IPS DF 6.9 (cell line): ENCODE measurements around the gene HARS2.

Source experiments
- DNase-seq: peaks from one replicate; pipeline ENCODE4 v3.0.0-alpha.2; 2013; ENCODE audit warnings: low read depth, low spot score
- H3K27ac ChIP-seq: one replicate; pipeline ENCODE4 v1.5.1; 2013; ENCODE audit warnings: low read length, control low read depth
- H3K27me3 ChIP-seq: 2 replicates; pipeline ENCODE4 v1.6.1; 2013; ENCODE audit warnings: mild to moderate bottlenecking, low read length; ENCODE audit not compliant: control insufficient read depth, insufficient read depth
- H3K36me3 ChIP-seq: 2 replicates; pipeline ENCODE4 v1.6.1; 2013; ENCODE audit warnings: low read length; ENCODE audit not compliant: control insufficient read depth, insufficient read depth
- H3K4me1 ChIP-seq: 2 replicates; pipeline ENCODE4 v1.6.1; 2013; ENCODE audit warnings: low read length; ENCODE audit not compliant: control insufficient read depth, insufficient read depth
- H3K4me3 ChIP-seq: 2 replicates; pipeline ENCODE4 v1.5.1; 2013; ENCODE audit warnings: mild to moderate bottlenecking, low read length
- H3K9me3 ChIP-seq: 2 replicates; pipeline ENCODE4 v1.6.1; 2013; ENCODE audit warnings: low read length, inconsistent platforms; ENCODE audit not compliant: control insufficient read depth, insufficient read depth
- WGBS: extraction: QIAGEN DNeasy Blood & Tissue Kit; methylation state at CpG from one replicate; pipeline ENCODE4 v1.1.7; 2013; ENCODE audit warnings: mixed read lengths, missing lambda C conversion rate; ENCODE audit not compliant: insufficient read length, insufficient coverage; 5-methylcytosine and 5-hydroxymethylcytosine counted together

The HARS2 gene

GRCh38 chr5:140725799-140726471, 34.7 kb downstream of the HARS2 start:
- H3K4me1 ChIP-seq, result no peaks in the 10 kb centered on the region
- no peak overlapping the region for H3K27ac ChIP-seq
- WGBS, result no CpG with 5 or more reads among the region's 23 CpGs
- peak overlapping the region; percentile 92 for H3K4me3 ChIP-seq
- no peaks in the 10 kb centered on the region for H3K9me3 ChIP-seq
- DNase-seq, result peak; percentile 67
- H3K27me3 ChIP-seq, result no peaks in the 10 kb centered on the region
- H3K36me3 ChIP-seq, result no peaks in the 10 kb centered on the region

- Histone ChIP-seq H3K27me3 (no peaks in the 10 kb centered on the region), H3K27ac (no peak overlapping the region), H3K9me3 (no peaks in the 10 kb centered on the region), H3K36me3 (no peaks in the 10 kb centered on the region), H3K4me3 (no peak overlapping the region), H3K4me1 (no peaks in the 10 kb centered on the region)
- no peak for DNase-seq
- no CpG with 5 or more reads among the region's 4 CpGs for WGBS
These were observed 41.8 kb downstream of the HARS2 start for GRCh38 chr5:140733098-140733497.

DNA sequence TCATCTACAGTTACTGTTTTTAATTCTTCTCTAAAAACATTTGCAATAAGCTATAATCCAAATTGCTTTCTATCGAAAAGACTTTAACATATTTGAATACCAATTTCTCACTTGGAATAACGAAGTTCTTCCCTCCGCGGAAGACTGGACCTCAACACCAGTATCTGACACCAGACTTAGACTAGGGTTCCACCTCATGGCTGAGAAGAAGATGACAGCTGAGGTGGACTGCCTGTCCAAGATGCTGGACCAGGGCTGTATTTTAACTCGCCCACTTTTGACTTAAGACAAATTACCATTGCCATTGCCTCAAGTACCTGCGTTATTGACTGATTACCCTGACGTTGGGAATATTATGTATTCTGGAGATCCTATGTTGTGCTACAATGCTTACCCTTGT, 43.1 kb downstream of the HARS2 start:
- Histone ChIP-seq H3K9me3 (no peaks in the 10 kb centered on the region), H3K4me3 (no peak overlapping the region), H3K27ac (no peak overlapping the region), H3K36me3 (no peaks in the 10 kb centered on the region), H3K4me1 (no peaks in the 10 kb centered on the region), H3K27me3 (no peaks in the 10 kb centered on the region)
- no CpG with 5 or more reads among the region's 7 CpGs for WGBS
- no peak for DNase-seq

- no peak for DNase-seq
- Histone ChIP-seq H3K36me3 (no peaks in the 10 kb centered on the region), H3K27me3 (no peaks in the 10 kb centered on the region), H3K27ac (no peak overlapping the region), H3K4me3 (no peak overlapping the region), H3K9me3 (no peaks in the 10 kb centered on the region), H3K4me1 (no peaks in the 10 kb centered on the region)
- no CpG with 5 or more reads among the region's 1 CpG for WGBS
These were observed 46.2 kb downstream of the HARS2 start for GRCh38 chr5:140737486-140737885.

- DNase-seq, result no peak
- Histone ChIP-seq H3K36me3 (no peaks in the 10 kb centered on the region), H3K9me3 (no peaks in the 10 kb centered on the region), H3K4me3 (no peak overlapping the region), H3K27me3 (no peaks in the 10 kb centered on the region), H3K27ac (no peak overlapping the region), H3K4me1 (no peaks in the 10 kb centered on the region)
- WGBS, result no CpG with 5 or more reads among the region's 1 CpG
These were observed 50.7 kb downstream of the HARS2 start for GRCh38 chr5:140741967-140742366.
